Activated T-cell treated with anti-CD3 and anti-CD28 coated beads, Interleukin-2, amount 50 U/mL, for 72 hours (primary cell): ENCODE data around the gene OR1F1. TPM values are rescaled to one million over a fixed set of nuclear protein-coding genes. Genes with fewer than 3 reads are reported as not detected.
"Not testable (repeated sequence)": the region's sequence is repeated elsewhere in the genome, so short reads cannot be mapped to it uniquely, and the experiment has no call there.

Source experiments
- ATAC-seq, 2 donors: fragments of 150-1000 bp; cut with Tn5 transposase; replicated peaks in 1 of 2; 2 replicates each; pipeline ENCODE4 v1.10.0; 2021; ENCODE audit warnings: moderate library complexity in 2 of 2, mild to moderate bottlenecking in 1 of 2
- DNase-seq, 2 donors: peaks; one replicate each; pipeline ENCODE4 v3.0.0; 2021 to 2022; ENCODE audit warnings: mixed read lengths in 1 of 2
- H3K27ac Mint-ChIP-seq: one replicate; pipeline ENCODE4 v1.8.0; 2022; ENCODE audit warnings: mild to moderate bottlenecking, moderate library complexity, mixed read lengths
- H3K27me3 Mint-ChIP-seq: one replicate; pipeline ENCODE4 v1.8.0; 2022; ENCODE audit warnings: low read depth, mixed read lengths
- H3K36me3 Mint-ChIP-seq, 2 donors: one replicate each; pipeline ENCODE4 v1.8.0; 2022; ENCODE audit warnings: mixed read lengths in 2 of 2, mild to moderate bottlenecking in 1 of 2; ENCODE audit not compliant: insufficient read depth in 2 of 2
- H3K4me1 Mint-ChIP-seq: one replicate; pipeline ENCODE4 v1.8.0; 2022; ENCODE audit warnings: low read depth, mixed read lengths
- H3K4me3 Mint-ChIP-seq, 2 donors: one replicate each; pipeline ENCODE4 v1.8.0; 2022; ENCODE audit warnings: mild to moderate bottlenecking in 2 of 2, mixed read lengths in 2 of 2, moderate library complexity in 2 of 2
- H3K9me3 Mint-ChIP-seq, 2 donors: one replicate each; pipeline ENCODE4 v1.8.0; 2022; ENCODE audit warnings: mixed read lengths in 2 of 2
- total RNA-seq, 2 donors: library from RNA; stranded (reverse); gene quantifications; one replicate each; pipeline ENCODE4 v1.2.3, GENCODE V29; 2022

The OR1F1 gene
- total RNA-seq, 2 donors from 2014 or later, result 0.35 TPM; not detected in 1

DNA sequence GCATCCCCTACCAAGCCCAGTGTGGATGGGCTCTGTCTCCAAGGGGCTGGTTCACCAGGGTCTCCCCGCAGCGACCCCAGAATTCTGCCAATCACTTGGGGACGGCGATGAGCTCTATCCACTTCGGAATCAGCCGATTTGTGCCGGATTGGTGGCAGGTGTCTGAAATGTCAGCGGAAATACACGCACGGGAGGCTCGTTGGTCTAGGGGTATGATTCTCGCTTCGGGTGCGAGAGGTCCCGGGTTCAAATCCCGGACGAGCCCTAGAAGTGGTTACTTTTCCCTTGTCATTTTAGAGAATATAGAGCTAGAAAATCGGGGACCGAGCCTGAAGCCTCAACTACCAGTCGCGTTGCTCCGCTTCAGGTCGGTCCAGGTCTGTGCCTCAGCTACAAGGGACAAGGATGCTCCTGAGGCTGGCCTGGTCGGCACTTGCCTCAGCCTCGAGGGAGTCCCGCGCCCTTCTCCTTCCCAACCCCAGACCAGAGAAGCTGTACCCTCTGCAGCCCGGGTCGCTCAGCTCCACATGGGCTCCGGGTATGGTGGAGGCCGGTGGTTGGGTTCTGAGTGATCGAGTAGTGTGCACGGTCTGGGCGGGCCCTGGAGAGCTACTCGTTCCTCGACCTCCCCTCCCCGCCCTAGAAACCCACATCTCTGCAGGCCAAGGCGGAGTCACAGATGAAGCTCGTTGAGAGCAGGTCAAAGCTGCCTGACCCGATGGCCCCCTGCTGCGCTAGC lies 16.0 kb upstream of the OR1F1 start:
- DNase-seq (peak in 1 of 2 donors; percentile 67), ATAC-seq (peak; percentile 40 to 41)
- Mint-ChIP-seq H3K9me3 (no peaks in the 10 kb centered on the region), H3K27ac (peak overlapping the region; percentile 91), H3K36me3 (no peaks in the 10 kb centered on the region), H3K4me3 (peak overlapping the region; percentile 86 to 90), H3K4me1 (peaks cover 34% of the 10 kb centered on the region), H3K27me3 (peaks cover 62% of the 10 kb centered on the region)

DNA sequence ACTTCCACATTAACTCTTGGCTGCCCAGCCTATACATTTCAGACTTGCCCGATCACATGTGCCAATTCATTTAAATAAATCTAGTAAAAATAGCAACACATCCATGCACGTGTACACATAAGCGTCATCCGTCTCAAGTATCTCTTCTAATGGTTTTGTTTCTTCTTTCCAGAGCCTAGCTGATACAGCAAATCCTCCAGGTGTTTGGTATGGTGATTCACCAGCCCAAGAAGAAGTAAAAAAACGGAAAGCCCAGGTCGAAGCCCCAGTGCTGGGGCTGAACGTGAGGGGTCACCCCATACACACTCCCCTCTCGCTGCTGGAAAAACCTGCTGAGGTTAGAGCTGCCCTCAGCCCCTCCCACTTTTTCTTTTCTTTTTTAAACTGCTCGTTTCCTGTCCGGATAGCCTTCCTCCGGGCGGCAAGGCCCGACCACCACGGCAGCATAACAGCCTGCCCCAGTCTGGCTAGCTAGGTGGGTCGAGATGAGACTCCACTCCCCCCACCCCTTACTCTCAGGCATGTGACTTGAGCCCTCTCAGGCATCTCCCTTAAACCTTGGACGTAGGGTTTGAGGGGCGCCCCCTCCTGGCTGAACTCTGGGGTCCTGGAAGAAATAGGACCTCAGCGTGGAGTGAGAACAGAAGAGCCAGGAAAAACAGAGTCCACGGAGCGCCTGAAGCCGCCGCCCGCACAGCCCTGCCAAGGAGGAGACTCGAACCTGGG lies 13.9 kb upstream of the OR1F1 start:
- Mint-ChIP-seq H3K36me3 (no peaks in the 10 kb centered on the region), H3K4me3 (peak overlapping the region; percentile 90 to 94), H3K27ac (peak overlapping the region; percentile 85), H3K4me1 (peaks cover 34% of the 10 kb centered on the region), H3K27me3 (peaks cover 65% of the 10 kb centered on the region), H3K9me3 (no peaks in the 10 kb centered on the region)
- DNase-seq (peak; percentile 44 to 63), ATAC-seq (peak; percentile 9 to 15)

DNA sequence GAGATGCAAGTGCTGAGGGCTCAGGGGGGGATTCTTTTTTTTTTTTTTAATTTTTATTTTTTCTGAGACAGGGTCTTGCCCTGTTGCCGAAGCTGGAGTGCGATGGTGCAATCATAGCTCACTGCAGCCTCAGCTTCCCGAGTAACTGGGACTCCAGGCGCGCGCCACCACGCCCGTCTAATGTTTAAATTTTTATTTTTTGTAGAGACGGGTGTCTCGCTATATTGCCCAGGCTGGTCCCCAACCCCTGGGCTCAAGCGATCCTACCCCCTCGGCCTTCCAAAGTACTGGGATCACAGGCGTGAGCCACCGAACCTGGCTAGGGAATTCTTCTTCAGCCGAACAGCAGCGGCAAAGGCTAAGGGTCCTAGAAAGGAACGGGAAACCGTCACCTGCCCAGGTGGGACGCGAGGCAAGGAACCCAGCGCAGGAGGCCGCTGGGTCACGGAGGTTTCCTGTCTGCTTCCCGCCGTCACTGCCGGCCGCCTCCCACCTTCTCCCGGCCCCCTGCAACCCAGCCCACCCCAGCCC lies 13.3 kb upstream of the OR1F1 start:
- peak overlapping the region; percentile 85 for H3K27ac Mint-ChIP-seq

DNA sequence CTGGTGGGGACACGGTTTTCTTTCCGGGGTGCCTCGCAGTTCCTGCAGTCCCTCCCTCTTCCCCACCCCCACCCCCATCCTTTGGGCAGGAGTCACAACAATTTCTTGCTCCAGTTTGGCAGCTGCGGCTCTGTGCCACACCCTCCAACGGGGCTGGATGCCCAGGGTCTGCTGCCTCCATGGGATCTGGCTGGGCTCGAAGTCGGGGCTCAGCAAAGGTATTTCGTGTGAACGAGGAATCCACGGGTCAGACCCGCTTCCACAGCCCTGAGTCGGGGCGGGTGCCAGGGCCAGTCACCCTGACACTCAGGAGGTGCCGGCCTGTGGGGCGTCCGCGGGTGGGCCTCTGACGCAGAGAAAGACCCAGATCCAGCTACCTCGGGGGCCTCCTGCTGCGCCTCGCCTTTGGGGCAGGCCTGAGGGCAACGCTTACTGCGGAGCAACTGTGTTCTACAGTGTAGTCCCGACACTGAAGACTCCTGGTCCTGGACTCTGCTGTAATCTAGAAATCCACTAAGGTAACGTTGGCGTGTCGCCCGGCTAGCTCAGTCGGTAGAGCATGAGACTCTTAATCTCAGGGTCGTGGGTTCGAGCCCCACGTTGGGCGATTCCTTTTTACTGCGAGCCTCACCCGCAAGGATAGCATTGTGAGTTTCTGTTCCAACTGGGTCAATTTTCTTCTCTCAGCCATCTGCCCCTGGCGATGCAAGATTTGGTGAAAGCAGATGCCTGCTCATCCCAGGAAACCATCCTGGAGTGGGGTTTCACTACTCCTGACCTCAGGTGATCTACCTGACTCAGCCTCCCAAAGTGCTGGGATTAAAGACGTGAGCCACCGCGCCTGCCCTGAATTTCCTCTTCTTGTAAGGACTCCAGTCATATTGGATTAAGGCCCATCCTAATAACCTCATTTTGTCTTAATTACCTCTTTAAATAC lies 12.6 kb upstream of the OR1F1 start:
- H3K4me3 Mint-ChIP-seq, result peak overlapping the region; percentile 54 to 90
- ATAC-seq (peak; percentile 2 to 9), DNase-seq (peak; percentile 54 to 60)
- H3K27ac Mint-ChIP-seq, result peak overlapping the region; percentile 91
- H3K27me3 Mint-ChIP-seq, result peaks cover 67% of the 10 kb centered on the region
- H3K4me1 Mint-ChIP-seq, result peaks cover 42% of the 10 kb centered on the region
- no peaks in the 10 kb centered on the region for H3K36me3 Mint-ChIP-seq
- no peaks in the 10 kb centered on the region for H3K9me3 Mint-ChIP-seq

More for the DNA sequence above, 13.3 kb upstream of the OR1F1 start:
- Mint-ChIP-seq H3K9me3 (no peaks in the 10 kb centered on the region), H3K27me3 (peaks cover 65% of the 10 kb centered on the region), H3K4me1 (peaks cover 34% of the 10 kb centered on the region), H3K4me3 (peak overlapping the region; percentile 90 to 94), H3K36me3 (no peaks in the 10 kb centered on the region)
- DNase-seq (no peak), ATAC-seq (no peak)

DNA sequence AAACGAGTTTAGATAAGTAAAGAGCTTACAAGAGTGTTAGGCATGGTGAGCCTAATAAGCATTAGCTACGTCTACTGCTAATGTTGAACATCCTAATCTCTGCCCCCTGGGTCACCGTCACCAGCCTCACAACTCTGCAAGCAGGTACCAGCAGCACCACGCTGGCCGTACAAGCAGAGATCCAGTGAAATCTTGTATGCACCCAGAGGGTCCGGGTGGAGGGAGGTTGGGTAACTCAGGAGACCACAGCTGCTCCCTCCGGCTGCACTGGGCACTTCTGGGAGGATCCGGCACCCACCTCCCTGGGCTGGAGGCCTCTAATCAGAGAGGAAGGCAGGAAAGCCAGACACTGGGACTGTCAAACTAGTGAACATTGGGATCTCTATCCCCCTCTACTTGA lies 8.4 kb upstream of the OR1F1 start:
- Mint-ChIP-seq H3K9me3 (no peaks in the 10 kb centered on the region), H3K4me1 (peaks cover 44% of the 10 kb centered on the region), H3K27ac (no peak overlapping the region), H3K4me3 (no peak overlapping the region), H3K27me3 (peaks cover 83% of the 10 kb centered on the region), H3K36me3 (peaks cover 5 to 9% of the 10 kb centered on the region in 2 donors)
- no peak for ATAC-seq
- DNase-seq, result no peak

DNA sequence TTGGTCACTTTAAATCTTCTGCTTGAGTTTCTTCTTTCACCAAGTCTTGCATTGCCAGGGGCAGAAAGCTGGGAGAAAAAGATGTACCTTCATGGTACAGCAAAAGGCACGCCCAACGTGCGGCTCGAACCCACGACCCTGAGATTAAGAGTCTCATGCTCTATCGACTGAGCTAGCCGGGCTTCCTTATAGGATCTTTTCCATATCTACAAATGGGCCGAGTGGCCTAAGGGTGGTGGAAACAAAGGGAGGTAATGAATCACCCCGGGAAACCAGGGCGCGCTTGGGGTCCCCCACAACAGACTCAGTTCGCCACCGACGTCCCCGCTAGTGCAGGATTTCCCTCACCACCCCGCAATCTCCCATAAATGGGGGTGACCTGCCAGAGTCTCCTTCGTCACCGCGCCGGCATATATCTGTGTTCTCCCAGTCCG lies 7.5 kb upstream of the OR1F1 start:
- DNase-seq, result no peak
- Mint-ChIP-seq H3K27ac (no peak overlapping the region), H3K36me3 (peaks cover 5 to 9% of the 10 kb centered on the region in 2 donors), H3K27me3 (peaks cover 84% of the 10 kb centered on the region), H3K9me3 (no peaks in the 10 kb centered on the region), H3K4me1 (peaks cover 44% of the 10 kb centered on the region), H3K4me3 (no peak overlapping the region)
- ATAC-seq, result no peak

DNA sequence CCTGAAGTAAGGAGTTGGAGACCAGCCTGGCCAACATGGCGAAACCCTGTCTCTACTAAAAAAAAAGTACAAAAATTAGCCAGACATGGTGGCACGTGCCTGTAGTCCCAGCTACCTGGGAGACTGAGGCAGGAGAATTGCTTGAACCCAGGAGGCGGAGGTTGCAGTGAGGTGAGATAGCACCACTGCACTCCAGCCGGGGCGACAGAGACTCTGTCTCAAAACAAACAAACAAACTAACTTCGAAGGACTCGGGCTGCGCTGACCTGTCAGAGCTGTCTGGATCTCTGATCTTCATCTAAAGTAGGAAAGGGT lies 5.8 kb upstream of the OR1F1 start:
- DNase-seq, ATAC-seq: not testable (repeated sequence)

DNA sequence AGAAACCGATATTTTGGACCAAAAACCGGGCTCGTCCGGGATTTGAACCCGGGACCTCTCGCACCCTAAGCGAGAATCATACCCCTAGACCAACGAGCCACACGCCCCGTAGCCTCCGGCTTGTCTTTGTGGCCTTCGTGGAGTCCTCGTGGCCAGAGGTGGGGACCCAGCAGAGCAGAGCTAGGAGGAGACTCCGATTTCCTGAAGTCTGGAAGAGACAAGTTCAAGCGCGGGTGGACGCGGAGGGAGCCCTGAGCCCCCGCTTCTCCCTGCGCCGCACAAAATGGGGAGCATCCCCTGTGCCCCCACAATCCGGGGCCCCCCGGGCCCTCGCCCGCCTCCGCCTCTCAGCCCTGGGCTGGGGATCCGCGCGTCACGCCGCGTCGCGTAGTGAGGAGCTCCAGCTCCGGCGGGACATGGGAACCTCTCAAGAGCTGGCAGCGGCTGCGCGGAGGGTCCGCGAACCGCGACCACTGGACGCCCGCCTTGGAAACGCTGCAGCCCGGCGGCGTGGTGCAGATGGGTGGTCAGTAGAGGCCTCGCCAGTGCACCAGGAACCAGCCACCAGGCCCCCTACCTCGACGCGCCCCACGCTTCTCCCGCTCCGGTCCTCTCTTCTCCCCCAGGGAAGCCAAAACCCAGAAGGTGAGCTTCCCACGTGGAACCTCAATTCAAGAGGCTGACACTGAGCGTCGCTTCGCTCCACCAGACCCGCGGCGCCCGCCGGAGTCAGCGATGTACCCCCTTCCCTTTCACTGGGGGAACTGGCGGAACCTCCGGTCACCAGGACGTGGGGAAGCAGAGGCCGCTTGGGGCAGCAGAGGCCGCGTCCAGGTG lies 5.2 kb upstream of the OR1F1 start:
- Mint-ChIP-seq H3K4me3 (peak overlapping the region; percentile 75 to 95), H3K27ac (peak overlapping the region; percentile 96), H3K27me3 (peaks cover 78% of the 10 kb centered on the region), H3K36me3 (peaks cover 7 to 10% of the 10 kb centered on the region in 2 donors), H3K4me1 (peaks cover 54% of the 10 kb centered on the region), H3K9me3 (no peaks in the 10 kb centered on the region)
- DNase-seq, result peak; percentile 58 to 71
- ATAC-seq, result peak; percentile 52 to 73

More for the DNA sequence above, 5.8 kb upstream of the OR1F1 start:
- Mint-ChIP-seq H3K4me1 (peaks cover 49% of the 10 kb centered on the region), H3K27me3 (peaks cover 78% of the 10 kb centered on the region), H3K4me3 (peak overlapping the region; percentile 75 to 95), H3K27ac (peak overlapping the region; percentile 96), H3K36me3 (peaks cover 5 to 10% of the 10 kb centered on the region in 2 donors)
- H3K9me3 Mint-ChIP-seq, result not testable (repeated sequence)

DNA sequence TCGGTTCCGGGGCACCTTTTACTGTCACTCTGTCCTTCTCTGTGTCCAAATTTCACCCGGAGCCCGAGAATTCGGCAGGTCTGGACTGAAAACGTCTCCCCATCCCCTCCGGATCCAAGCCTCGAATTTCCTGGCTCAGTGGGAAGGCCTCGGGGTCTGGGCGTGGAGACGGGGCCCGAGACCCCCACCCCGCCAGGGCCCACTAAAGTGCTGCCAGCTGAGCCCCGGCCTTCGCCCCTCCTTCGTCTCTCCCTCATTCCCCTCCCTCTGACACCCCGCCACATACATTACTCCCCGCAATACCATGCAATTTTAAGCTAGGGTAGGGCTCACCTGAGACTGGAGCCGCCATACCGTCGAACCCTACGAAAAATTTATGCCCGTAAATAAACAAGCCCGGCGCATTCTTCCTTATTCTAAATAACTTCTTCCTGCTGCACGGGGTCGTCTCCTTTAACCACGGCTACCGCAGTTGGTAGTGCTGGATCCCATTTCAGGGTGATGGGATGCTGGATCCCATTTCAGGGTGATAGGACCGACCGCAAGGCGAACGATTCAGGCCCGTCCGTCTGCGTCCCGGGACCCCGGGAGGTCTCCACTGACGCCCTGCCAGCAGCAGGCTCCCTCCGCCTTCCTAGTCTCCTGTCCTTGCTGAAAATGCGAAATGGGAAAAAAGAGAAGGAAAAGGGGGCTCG lies 4.4 kb upstream of the OR1F1 start:
- Mint-ChIP-seq H3K9me3 (no peaks in the 10 kb centered on the region), H3K36me3 (peaks cover 7 to 10% of the 10 kb centered on the region in 2 donors), H3K27ac (peak overlapping the region; percentile 52), H3K27me3 (peaks cover 80% of the 10 kb centered on the region), H3K4me3 (peak overlapping the region; percentile 75 to 95), H3K4me1 (peaks cover 62% of the 10 kb centered on the region)
- no peak for DNase-seq
- peak in 1 of 2 donors; percentile 18 for ATAC-seq

DNA sequence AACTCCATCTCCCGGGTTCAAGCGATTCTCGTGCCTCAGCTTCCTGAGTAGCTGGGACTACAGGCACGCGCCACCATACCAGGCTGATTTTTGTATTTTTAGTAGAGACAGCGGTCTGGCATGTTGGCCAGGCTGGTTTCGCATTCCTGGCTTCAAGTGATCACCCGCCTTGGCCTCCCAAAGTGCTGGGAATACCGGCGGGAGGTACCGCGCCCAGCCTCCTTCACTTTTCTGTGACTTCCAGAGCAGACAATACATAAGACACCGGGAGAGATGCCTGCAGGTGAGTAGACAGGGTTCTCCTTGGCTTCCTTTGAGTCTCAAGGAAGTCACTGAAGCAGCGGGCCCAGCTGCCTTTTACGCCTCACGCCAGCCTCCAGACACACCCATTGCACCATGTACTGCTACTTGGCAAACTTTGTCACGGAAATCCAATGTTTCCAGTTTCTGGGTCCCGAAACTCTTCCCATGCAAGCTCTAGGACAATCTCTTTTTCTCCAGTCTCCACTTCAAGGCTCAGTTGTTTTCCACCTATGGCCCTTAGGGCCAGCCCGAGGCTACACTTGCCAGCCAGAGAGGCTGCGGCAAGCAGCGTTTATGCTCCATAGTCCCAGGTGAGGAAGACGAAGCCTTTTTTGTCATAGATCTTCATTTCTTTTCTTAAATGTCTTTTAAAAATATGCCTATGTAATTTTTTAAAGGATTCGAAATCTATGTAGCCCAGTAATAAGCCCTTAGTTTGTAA lies 886 bp upstream of the OR1F1 start:
- DNase-seq (no peak), ATAC-seq (no peak)
- Mint-ChIP-seq H3K36me3 (peaks cover 10 to 11% of the 10 kb centered on the region in 2 donors), H3K9me3 (no peaks in the 10 kb centered on the region), H3K4me1 (peaks cover 76% of the 10 kb centered on the region), H3K4me3 (peak overlapping the region; percentile 92 to 99), H3K27me3 (peaks cover 69% of the 10 kb centered on the region), H3K27ac (peak overlapping the region; percentile 99)

DNA sequence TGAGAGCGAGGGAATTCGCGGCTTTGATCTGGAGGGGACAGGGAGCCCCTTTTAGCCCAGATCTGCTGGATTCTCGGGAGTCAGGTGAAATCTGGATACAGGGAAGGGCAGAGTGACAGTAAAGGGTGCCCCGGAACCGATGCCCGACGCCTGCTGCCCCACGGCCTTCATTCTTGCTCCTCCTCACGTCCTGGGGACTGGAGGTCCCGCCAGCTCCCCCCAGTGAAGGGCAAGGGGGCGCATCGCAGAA lies 596 bp downstream of the OR1F1 start:
- H3K27me3 Mint-ChIP-seq, result peaks cover 61% of the 10 kb centered on the region
- H3K4me3 Mint-ChIP-seq, result peak overlapping the region; percentile 92 to 99
- H3K27ac Mint-ChIP-seq, result peak overlapping the region; percentile 95
- no peaks in the 10 kb centered on the region for H3K9me3 Mint-ChIP-seq
- ATAC-seq (no peak), DNase-seq (no peak)
- H3K36me3 Mint-ChIP-seq, result peaks cover 8 to 10% of the 10 kb centered on the region in 2 donors
- H3K4me1 Mint-ChIP-seq, result peaks cover 64% of the 10 kb centered on the region
